Measurements from ENCODE around the gene GOSR2. TPM values are rescaled to one million over a fixed set of nuclear protein-coding genes. Genes with fewer than 3 reads are reported as not detected.

The GOSR2 gene
- total and polyA plus RNA-seq, 2 of the 8 experiments (the other 6 are each of a cell fraction or from before 2014, with no cell fraction given): 28.2 to 36.2 TPM

- TF ChIP-seq POLR2AphosphoS5 (IDR thresholded peaks at IDR 0.05; ENCODE audit: low read depth, low read length): peak; percentile 90
- TF ChIP-seq CHD1 (IDR thresholded peaks at IDR 0.05; ENCODE audit: low read depth, low read length): no peak
- no peak for TF ChIP-seq CHD2 (IDR thresholded peaks at IDR 0.05; ENCODE audit: low read length)
- TF ChIP-seq SIX5 (IDR thresholded peaks at IDR 0.05; ENCODE audit: low read depth, low read length): no peak
- no peak for TF ChIP-seq RNF2 (IDR thresholded peaks at IDR 0.05; ENCODE audit: borderline replicate concordance, low read depth, low read length, missing control alignments, poor library complexity, severe bottlenecking)
- TF ChIP-seq CTBP2 (IDR thresholded peaks at IDR 0.05; ENCODE audit: borderline replicate concordance, insufficient read depth, insufficient read length, low read length): no peak
- no peak for TF ChIP-seq GTF2F1 (IDR thresholded peaks at IDR 0.05; ENCODE audit: borderline replicate concordance, low read depth, low read length)
- no peak; the same call in 1 of the 2 replicates for TF ChIP-seq YY1 (IDR thresholded peaks at IDR 0.05; ENCODE audit: low read depth, low read length)
Observed at GRCh38 chr17:46922804-46923635, at the start of gene GOSR2 (continued).
